ENCODE results near the gene TGM4. TPM values are rescaled to one million over a fixed set of nuclear protein-coding genes. Genes with fewer than 3 reads are reported as not detected.

TGM4 gene
- total RNA-seq, 4 donors from 2014 or later = not detected

GRCh38 chr3:44870375-44871061 is 3.9 kb upstream of the TGM4 start:
- Histone ChIP-seq H3K4me3 (no peak overlapping the region), H3K27ac (no peak overlapping the region)
- ATAC-seq = no peak

GRCh38 chr3:44875596-44875995 is 1.2 kb downstream of the TGM4 start:
- Histone ChIP-seq H3K27me3 (no peaks in the 10 kb centered on the region), H3K27ac (no peak overlapping the region), H3K9me3 (no peaks in the 10 kb centered on the region), H3K4me3 (no peak overlapping the region), H3K4me1 (no peaks in the 10 kb centered on the region), H3K36me3 (no peaks in the 10 kb centered on the region)
- ATAC-seq (no peak), DNase-seq (no peak)
- in situ Hi-C loops (cut with MboI; ENCODE audit: low sequenced_read_pairs in 4 of 4) = no loop called here
- TF ChIP-seq POLR2A (IDR thresholded peaks at IDR 0.05) = no peak
- TF ChIP-seq, protein P1, sequence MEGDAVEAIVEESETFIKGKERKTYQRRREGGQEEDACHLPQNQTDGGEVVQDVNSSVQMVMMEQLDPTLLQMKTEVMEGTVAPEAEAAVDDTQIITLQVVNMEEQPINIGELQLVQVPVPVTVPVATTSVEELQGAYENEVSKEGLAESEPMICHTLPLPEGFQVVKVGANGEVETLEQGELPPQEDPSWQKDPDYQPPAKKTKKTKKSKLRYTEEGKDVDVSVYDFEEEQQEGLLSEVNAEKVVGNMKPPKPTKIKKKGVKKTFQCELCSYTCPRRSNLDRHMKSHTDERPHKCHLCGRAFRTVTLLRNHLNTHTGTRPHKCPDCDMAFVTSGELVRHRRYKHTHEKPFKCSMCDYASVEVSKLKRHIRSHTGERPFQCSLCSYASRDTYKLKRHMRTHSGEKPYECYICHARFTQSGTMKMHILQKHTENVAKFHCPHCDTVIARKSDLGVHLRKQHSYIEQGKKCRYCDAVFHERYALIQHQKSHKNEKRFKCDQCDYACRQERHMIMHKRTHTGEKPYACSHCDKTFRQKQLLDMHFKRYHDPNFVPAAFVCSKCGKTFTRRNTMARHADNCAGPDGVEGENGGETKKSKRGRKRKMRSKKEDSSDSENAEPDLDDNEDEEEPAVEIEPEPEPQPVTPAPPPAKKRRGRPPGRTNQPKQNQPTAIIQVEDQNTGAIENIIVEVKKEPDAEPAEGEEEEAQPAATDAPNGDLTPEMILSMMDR (IDR thresholded peaks at IDR 0.05 in 4 of 5, conservative IDR thresholded peaks at IDR 0.05 in 1 of 5) = no peak
- intact Hi-C loops (cut with DNase I; ENCODE audit: low total_unique reads) = no loop called here

More at GRCh38 chr3:44870375-44871061, 3.9 kb upstream of the TGM4 start:
- peaks cover 0 to 5% of the 10 kb centered on the region in 2 donors for H3K4me1 ChIP-seq
- no peaks in the 10 kb centered on the region for H3K9me3 ChIP-seq
- H3K27me3 ChIP-seq = no peaks in the 10 kb centered on the region
- no peaks in the 10 kb centered on the region for H3K36me3 ChIP-seq
- in situ Hi-C loops (cut with MboI; ENCODE audit: low sequenced_read_pairs in 4 of 4) = no loop called here
- no peak for DNase-seq
- no peak for TF ChIP-seq POLR2A (IDR thresholded peaks at IDR 0.05)
- intact Hi-C loops (cut with DNase I; ENCODE audit: low total_unique reads) = no loop called here

DNA sequence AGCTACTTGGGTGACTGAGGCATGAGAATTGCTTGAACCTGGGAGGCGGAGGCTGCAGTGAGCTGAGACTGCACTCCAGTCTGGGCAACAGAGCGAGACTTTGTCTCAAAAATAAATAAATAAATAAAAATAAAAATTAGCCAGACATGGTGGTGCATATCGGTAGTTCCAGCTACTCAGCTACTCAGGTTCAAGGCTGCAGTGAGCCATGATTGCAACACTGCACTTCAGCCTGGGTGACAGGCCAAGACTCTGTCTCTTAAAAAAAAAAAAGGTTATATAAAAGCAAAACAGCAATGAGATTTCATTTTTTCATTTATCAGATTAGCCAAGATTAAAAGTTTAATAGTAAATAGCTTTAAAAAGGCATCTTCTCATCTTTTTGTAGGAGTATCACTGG is 2.9 kb downstream of the TGM4 start:
- ATAC-seq = no peak
- no peaks in the 10 kb centered on the region for H3K9me3 ChIP-seq
- no peaks in the 10 kb centered on the region for H3K36me3 ChIP-seq
- no peaks in the 10 kb centered on the region for H3K27me3 ChIP-seq
- TF ChIP-seq, protein P1 (IDR thresholded peaks at IDR 0.05 in 4 of 5, conservative IDR thresholded peaks at IDR 0.05 in 1 of 5) = no peak
- TF ChIP-seq POLR2A (IDR thresholded peaks at IDR 0.05) = no peak
- DNase-seq = no peak
- intact Hi-C loops (cut with DNase I; ENCODE audit: low total_unique reads) (no loop called here), in situ Hi-C loops (cut with MboI; ENCODE audit: low sequenced_read_pairs in 4 of 4) (no loop called here)
- H3K4me3 ChIP-seq = no peak overlapping the region
- H3K27ac ChIP-seq = no peak overlapping the region
- H3K4me1 ChIP-seq = no peaks in the 10 kb centered on the region

DNA sequence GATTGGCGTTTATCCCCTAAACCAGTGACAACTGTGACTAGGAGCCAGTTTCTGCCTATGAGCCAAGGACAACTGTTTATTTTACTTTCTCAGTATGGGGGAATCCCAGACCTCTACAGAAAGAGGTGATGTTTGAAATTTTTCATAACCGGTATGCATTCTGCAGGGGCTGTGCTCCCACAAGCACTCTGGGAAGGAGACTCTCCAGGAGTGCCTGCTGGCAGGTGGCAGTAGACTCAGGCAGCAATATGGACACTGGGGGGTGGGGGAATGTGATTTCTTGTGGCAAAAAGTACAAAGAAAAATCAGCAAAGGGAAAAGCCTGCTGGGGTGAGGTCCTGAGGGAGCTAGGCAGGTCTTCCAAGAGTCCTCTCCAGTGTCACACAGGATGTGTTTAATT is 5.9 kb downstream of the TGM4 start:
- H3K4me3 ChIP-seq = no peak overlapping the region
- no peaks in the 10 kb centered on the region for H3K4me1 ChIP-seq
- no peaks in the 10 kb centered on the region for H3K36me3 ChIP-seq
- in situ Hi-C loops (cut with MboI; ENCODE audit: low sequenced_read_pairs in 4 of 4) = no loop called here
- intact Hi-C loops (cut with DNase I; ENCODE audit: low total_unique reads) = no loop called here
- DNase-seq (no peak), ATAC-seq (no peak)
- no peak for TF ChIP-seq POLR2A (IDR thresholded peaks at IDR 0.05)
- TF ChIP-seq, protein P1 (IDR thresholded peaks at IDR 0.05 in 4 of 5, conservative IDR thresholded peaks at IDR 0.05 in 1 of 5) = no peak
- H3K9me3 ChIP-seq = no peaks in the 10 kb centered on the region
- peaks cover 0 to 3% (median 0%) of the 10 kb centered on the region in 3 donors for H3K27me3 ChIP-seq
- no peak overlapping the region for H3K27ac ChIP-seq

DNA sequence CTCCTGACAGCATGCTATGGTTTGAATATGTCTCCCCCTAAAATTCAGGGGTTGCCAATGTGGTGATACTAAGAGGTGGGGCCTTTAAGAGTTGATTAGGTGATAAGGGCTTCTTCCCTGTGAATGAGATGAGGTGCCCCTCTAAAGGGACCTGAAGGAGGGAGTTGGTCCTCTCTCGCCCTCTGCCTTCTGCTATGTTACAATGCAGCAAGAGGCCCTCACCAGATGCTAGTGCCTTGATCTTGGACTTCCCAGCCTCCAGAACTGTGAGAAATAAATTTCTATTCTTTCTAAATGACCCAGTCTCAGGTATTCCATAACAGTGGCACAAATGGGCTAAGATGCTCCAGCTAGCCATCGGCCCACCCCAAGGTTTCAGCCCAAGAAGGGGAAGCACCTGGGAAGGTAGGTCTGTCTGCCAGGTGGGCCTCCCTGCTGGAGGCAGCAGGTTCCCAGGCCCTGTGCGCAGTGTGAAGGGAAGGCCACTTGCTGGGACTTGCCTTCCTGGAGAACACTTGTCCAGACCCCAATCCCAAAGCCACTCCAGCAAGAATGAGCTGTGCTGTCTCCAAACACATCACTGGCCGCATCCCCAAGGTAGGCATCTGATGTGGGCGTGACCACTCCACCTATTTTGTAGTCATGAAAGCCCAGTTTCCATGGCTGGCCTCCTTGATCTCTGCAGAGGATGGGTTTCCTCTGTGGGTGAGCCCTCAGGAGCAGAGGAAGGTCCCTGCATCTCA is 9.0 kb downstream of the TGM4 start:
- Histone ChIP-seq H3K4me3 (no peak overlapping the region), H3K4me1 (no peaks in the 10 kb centered on the region), H3K27me3 (peaks cover 0 to 3% (median 0%) of the 10 kb centered on the region in 3 donors), H3K27ac (no peak overlapping the region), H3K36me3 (no peaks in the 10 kb centered on the region), H3K9me3 (no peaks in the 10 kb centered on the region)
- no peak for DNase-seq
- ATAC-seq = no peak
- intact Hi-C loops (cut with DNase I; ENCODE audit: low total_unique reads) = no loop called here
- no peak for TF ChIP-seq POLR2A (IDR thresholded peaks at IDR 0.05)
- in situ Hi-C loops (cut with MboI; ENCODE audit: low sequenced_read_pairs in 4 of 4) = no loop called here

Data from gastrocnemius medialis (tissue), 4 donors.